HepG2 (cell line): ENCODE data around the gene KIRREL3. TPM values are rescaled to one million over a fixed set of nuclear protein-coding genes. Genes with fewer than 3 reads are reported as not detected.

ENCODE experiments used
- ATAC-seq: fragments of 200-7000 bp; cut with Tn5 transposase; 3 replicates; pipeline ENCODE4 v1.9.1; 2020; ENCODE audit warnings: mild to moderate bottlenecking, moderate library complexity
- BruUV-seq: library from RNA; stranded (reverse); fragments of 400-500 nt; replicated peaks from 2 replicates; lab custom pipeline; 2021; lab: Mats Ljungman, UMichigan
- CTCF ChIA-PET: fragments of 300-600 bp; formaldehyde crosslinking; extraction: SDS; loops from one replicate; lab custom pipeline; 2021; ENCODE audit warnings: low total read pairs, inconsistent platforms, low intra/inter-chr PET ratio; lab: Yijun Ruan, JAX
- POLR2A ChIA-PET: fragments of 350-600 bp; sonication (Branson Sonifier 250); formaldehyde crosslinking; loops from one replicate; lab custom pipeline; 2020; ENCODE audit warnings: antibody characterized with exemption, inconsistent platforms; lab: Yijun Ruan, JAX
- DNase-seq: peaks from one replicate; pipeline ENCODE4 v3.0.0-alpha.2; 2015; ENCODE audit warnings: low spot score
- FAIRE-seq: peaks from 3 replicates; lab custom pipeline; 2011; peaks lifted over from hg19 to GRCh38; lab: Jason Lieb, UNC
- H2AFZ ChIP-seq: one replicate; pipeline ENCODE4 v1.6.1; 2011; ENCODE audit warnings: low read length, inconsistent platforms
- H3K27ac ChIP-seq: fragments of 300-600 bp; 3 replicates; pipeline ENCODE4 v1.8.0; 2011; ENCODE audit warnings: mixed run types, mild to moderate bottlenecking, mixed read lengths, low read length, inconsistent platforms; ENCODE audit not compliant: insufficient read depth; ENCODE audit errors: extremely low read length
- H3K27me3 ChIP-seq, 2 experiments: fragments of 200-600 bp in 1 of 2; 2 replicates in 1 of 2; 3 replicates in 1 of 2; pipeline versions ENCODE4 v1.6.0 to v1.8.0; 2011; ENCODE audit warnings: low read length in 2 of 2, mild to moderate bottlenecking in 2 of 2, moderate library complexity in 2 of 2, inconsistent platforms in 1 of 2; ENCODE audit not compliant: insufficient read depth in 2 of 2, control insufficient read depth in 1 of 2
- H3K36me3 ChIP-seq, 2 experiments: fragments of 200-600 bp in 1 of 2; replicated peaks in 1 of 2; 2 replicates in 1 of 2; 3 replicates in 1 of 2; pipeline versions ENCODE4 v1.5.1 to v1.8.0; 2011; ENCODE audit warnings: low read length in 2 of 2, inconsistent platforms in 1 of 2; ENCODE audit not compliant: insufficient read depth in 2 of 2, control insufficient read depth in 1 of 2
- H3K4me1 ChIP-seq: 2 replicates; pipeline ENCODE4 v1.5.1; 2012; ENCODE audit warnings: low read length, inconsistent platforms; ENCODE audit not compliant: insufficient read depth
- H3K4me2 ChIP-seq: 2 replicates; pipeline ENCODE4 v1.6.0; 2011; ENCODE audit warnings: low read depth, low read length, inconsistent platforms
- H3K4me3 ChIP-seq, 3 experiments: fragments of 200-600 bp in 1 of 3; sonication (generic), shearing (Covaris generic) in 1 of 3; replicated peaks in 1 of 3; 2 replicates each; pipeline ENCODE4 v1.5.1; 2011 to 2016; ENCODE audit warnings: low read length in 3 of 3, inconsistent platforms in 2 of 3, low read depth in 2 of 3, mild to moderate bottlenecking in 2 of 3, control low read depth in 1 of 3, mixed read lengths in 1 of 3; ENCODE audit not compliant: insufficient read depth in 1 of 3
- H3K79me2 ChIP-seq: one replicate; pipeline ENCODE4 v1.6.1; 2011; ENCODE audit warnings: low read length, inconsistent platforms; ENCODE audit not compliant: insufficient read depth
- H3K9ac ChIP-seq: 2 replicates; pipeline ENCODE4 v1.6.0; 2011; ENCODE audit warnings: mild to moderate bottlenecking, low read depth, low read length, inconsistent platforms; ENCODE audit not compliant: insufficient read depth
- H3K9me3 ChIP-seq: 2 replicates; pipeline ENCODE4 v1.5.1; 2012; ENCODE audit warnings: mild to moderate bottlenecking, low read length
- H4K20me1 ChIP-seq: 2 replicates; pipeline ENCODE4 v1.6.0; 2011; ENCODE audit warnings: inconsistent platforms, mild to moderate bottlenecking, low read length, moderate library complexity; ENCODE audit not compliant: insufficient read depth
- CAMTA2 ChIP-seq: sonication (generic); formaldehyde crosslinking; IDR thresholded peaks from 2 replicates; pipeline ENCODE4 v1.4.0; 2020; ENCODE audit warnings: mild to moderate bottlenecking, missing genetic modification reagents, borderline replicate concordance
- EP300 ChIP-seq, 3 experiments: sonication (generic) in 1 of 3; formaldehyde crosslinking in 1 of 3; IDR thresholded peaks; 2 replicates each; pipeline versions ENCODE4 v1.5.1 to v1.6.1; 2011 to 2020; ENCODE audit warnings: low read depth in 2 of 3, low read length in 2 of 3, borderline replicate concordance in 1 of 3, improper control_type of control experiment in 1 of 3, mild to moderate bottlenecking in 1 of 3, missing genetic modification reagents in 1 of 3, moderate library complexity in 1 of 3
- IRX3 ChIP-seq: sonication (generic); formaldehyde crosslinking; IDR thresholded peaks from 2 replicates; pipeline ENCODE4 v1.8.1; 2023; ENCODE audit warnings: mild to moderate bottlenecking, low read depth, missing genetic modification reagents, borderline replicate concordance
- RFXANK ChIP-seq: IDR thresholded peaks from 2 replicates; pipeline ENCODE4 v1.6.1; 2016
- TAF15 ChIP-seq: fragments of 200-400 bp; formaldehyde crosslinking; IDR thresholded peaks from one replicate; pipeline ENCODE4 v1.6.1; 2018; ENCODE audit warnings: mild to moderate bottlenecking, low read depth, low read length; ENCODE audit not compliant: poor library complexity, severe bottlenecking
- ZBTB42 ChIP-seq: sonication (generic); formaldehyde crosslinking; IDR thresholded peaks from 2 replicates; pipeline ENCODE4 v1.5.0; 2020; ENCODE audit warnings: mild to moderate bottlenecking, missing genetic modification reagents
- ZNF670 ChIP-seq: sonication (generic); formaldehyde crosslinking; IDR thresholded peaks from 2 replicates; pipeline ENCODE4 v1.8.0; 2022; ENCODE audit warnings: mild to moderate bottlenecking, missing genetic modification reagents, borderline replicate concordance
- ZNF7 ChIP-seq: IDR thresholded peaks from 2 replicates; pipeline ENCODE4 v1.6.1; 2016; ENCODE audit warnings: missing biosample characterization, missing genetic modification reagents
- WGBS: methylation state at CpG from one replicate; pipeline ENCODE4 v1.1.6; 2017; ENCODE audit warnings: low lambda C conversion rate; 5-methylcytosine and 5-hydroxymethylcytosine counted together
- in situ Hi-C: cut with HindIII; loops from 2 replicates; pipeline ENCODE4 v1.10.0; 2017; ENCODE audit warnings: low pct_unique_long_range_greater_than_20kb; ENCODE audit not compliant: extremely low pct_ligation_motif_present
- intact Hi-C: fragments of 100-400 bp; cut with micrococcal nuclease; formaldehyde crosslinking; loops from one replicate; pipeline ENCODE4 v1.10.0; 2022; ENCODE audit not compliant: unreplicated experiment
- polyA plus RNA-seq, 8 experiments: library from polyadenylated mRNA; depleted of rRNA in 3 of 8; stranded (reverse) in 7 of 8; unstranded in 1 of 8; fragments of >200 nt; fragmentation: Illumina TruSeq in 4 of 8; extraction: Trizol in 4 of 8; gene quantifications; 2 replicates each; pipeline versions ENCODE4 v1.2.1 to v1.2.3, GENCODE V29; 2011 to 2016; ENCODE audit warnings: low read depth in 4 of 8, missing spikeins in 1 of 8, mixed read lengths in 1 of 8; ENCODE audit not compliant: insufficient read depth in 1 of 8
- total RNA-seq, 5 experiments: library from RNA; depleted of rRNA; stranded (reverse); fragments of >200 nt; fragmentation: Illumina TruSeq; extraction: Trizol; gene quantifications; 2 replicates each; pipeline ENCODE4 v1.2.3, GENCODE V29; 2016; ENCODE audit warnings: low read depth in 1 of 5
- TF ChIP-seq, protein P1 (sequence below): sonication (generic); formaldehyde crosslinking; IDR thresholded peaks from 2 replicates; pipeline ENCODE4 v1.4.0; 2020; ENCODE audit warnings: missing genetic modification reagents
- TF ChIP-seq, protein P2 (sequence below): sonication (generic); formaldehyde crosslinking; IDR thresholded peaks from 2 replicates; pipeline ENCODE4 v1.5.0; 2020; ENCODE audit warnings: missing genetic modification reagents

KIRREL3 gene
- total and polyA plus RNA-seq, 2 of the 13 experiments (the other 11 are each of a cell fraction or from before 2014, with no cell fraction given), result not detected

DNA sequence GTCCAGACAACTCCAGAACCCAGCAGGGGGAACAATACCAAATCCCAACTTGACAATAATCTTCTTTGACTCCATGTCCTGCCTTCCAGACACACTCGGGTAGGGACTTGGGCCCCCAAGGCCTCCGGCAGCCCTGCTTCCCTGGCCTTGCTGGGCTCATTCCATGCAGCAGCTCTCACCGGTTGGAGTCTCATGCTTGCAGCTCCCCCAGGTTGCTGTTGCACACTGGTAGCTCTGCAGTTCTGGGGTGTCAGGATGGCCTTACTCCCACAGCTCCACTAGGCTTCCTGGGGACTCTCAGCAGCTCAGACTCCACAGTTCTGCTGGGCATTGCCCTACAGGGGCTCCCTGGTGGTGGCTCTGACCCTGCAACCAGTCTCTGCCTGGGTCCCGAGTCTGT is 602.3 kb downstream of the KIRREL3 start:
- ChIA-PET POLR2A (no interaction called here), CTCF (no interaction called here)
- 100% methylated on average over 1 of the region's 4 CpGs for WGBS
- no TSS peak for BruUV-seq
- Histone ChIP-seq H3K4me2 (no peak overlapping the region), H3K4me3 (no peak overlapping the region), H3K4me1 (no peaks in the 10 kb centered on the region), H3K9ac (no peak overlapping the region), H3K9me3 (no peaks in the 10 kb centered on the region), H3K36me3 (no peaks in the 10 kb centered on the region), H4K20me1 (no peaks in the 10 kb centered on the region), H3K79me2 (no peaks in the 10 kb centered on the region), H2AFZ (no peak overlapping the region), H3K27me3 (no peaks in the 10 kb centered on the region), H3K27ac (no peak overlapping the region)
- intact Hi-C loops, result no loop called here
- FAIRE-seq, result no peak
- no peak for ATAC-seq
- in situ Hi-C loops, result no loop called here
- TF ChIP-seq ZNF7 (CRISPR knock-in tag), result no peak
- TF ChIP-seq CAMTA2 (CRISPR knock-in tag), result no peak
- no peak for TF ChIP-seq RFXANK (CRISPR knock-in tag)
- no peak for TF ChIP-seq TAF15
- TF ChIP-seq IRX3 (CRISPR knock-in tag), result no peak
- TF ChIP-seq, protein P1, sequence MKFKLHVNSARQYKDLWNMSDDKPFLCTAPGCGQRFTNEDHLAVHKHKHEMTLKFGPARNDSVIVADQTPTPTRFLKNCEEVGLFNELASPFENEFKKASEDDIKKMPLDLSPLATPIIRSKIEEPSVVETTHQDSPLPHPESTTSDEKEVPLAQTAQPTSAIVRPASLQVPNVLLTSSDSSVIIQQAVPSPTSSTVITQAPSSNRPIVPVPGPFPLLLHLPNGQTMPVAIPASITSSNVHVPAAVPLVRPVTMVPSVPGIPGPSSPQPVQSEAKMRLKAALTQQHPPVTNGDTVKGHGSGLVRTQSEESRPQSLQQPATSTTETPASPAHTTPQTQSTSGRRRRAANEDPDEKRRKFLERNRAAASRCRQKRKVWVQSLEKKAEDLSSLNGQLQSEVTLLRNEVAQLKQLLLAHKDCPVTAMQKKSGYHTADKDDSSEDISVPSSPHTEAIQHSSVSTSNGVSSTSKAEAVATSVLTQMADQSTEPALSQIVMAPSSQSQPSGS, result no peak
- no peak for TF ChIP-seq ZBTB42 (CRISPR knock-in tag)
- TF ChIP-seq, protein P2, sequence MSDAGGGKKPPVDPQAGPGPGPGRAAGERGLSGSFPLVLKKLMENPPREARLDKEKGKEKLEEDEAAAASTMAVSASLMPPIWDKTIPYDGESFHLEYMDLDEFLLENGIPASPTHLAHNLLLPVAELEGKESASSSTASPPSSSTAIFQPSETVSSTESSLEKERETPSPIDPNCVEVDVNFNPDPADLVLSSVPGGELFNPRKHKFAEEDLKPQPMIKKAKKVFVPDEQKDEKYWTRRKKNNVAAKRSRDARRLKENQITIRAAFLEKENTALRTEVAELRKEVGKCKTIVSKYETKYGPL (CRISPR knock-in tag), result no peak
- TF ChIP-seq EP300 (IDR thresholded peaks at IDR 0.05; ENCODE audit: low read depth in 2 of 2, low read length in 2 of 2), result no peak
- no peak for TF ChIP-seq EP300 (CRISPR knock-in tag; IDR thresholded peaks at IDR 0.05; ENCODE audit: borderline replicate concordance)
- TF ChIP-seq ZNF670 (CRISPR knock-in tag), result no peak
- DNase-seq, result no peak
